SKM-1 treated with dmso at 0.1 percent for 144 hours (cell line): ENCODE results near the gene HOXA2.

Experiments
- DNase-seq: peaks from one replicate; lab custom pipeline; 2025; ENCODE audit not compliant: unreplicated experiment; lab: John Stamatoyannopoulos, UW

The HOXA2 gene

GRCh38 chr7:27112955-27113949 is 10.8 kb upstream of the HOXA2 start:
- no peak for DNase-seq

GRCh38 chr7:27112361-27112760 is 9.9 kb upstream of the HOXA2 start:
- DNase-seq = no peak

- no peak for DNase-seq
Observed at GRCh38 chr7:27111751-27112277, 9.3 kb upstream of the HOXA2 start.

- DNase-seq = no peak
Observed at GRCh38 chr7:27111042-27111750, 8.7 kb upstream of the HOXA2 start.

GRCh38 chr7:27110186-27111031 is 7.9 kb upstream of the HOXA2 start:
- no peak for DNase-seq

- no peak for DNase-seq
Observed at GRCh38 chr7:27109466-27110185, 7.1 kb upstream of the HOXA2 start.

GRCh38 chr7:27108390-27109127 is 6.1 kb upstream of the HOXA2 start:
- DNase-seq = no peak

- no peak for DNase-seq
Observed at GRCh38 chr7:27107391-27108381, 5.2 kb upstream of the HOXA2 start.

- DNase-seq = no peak
Observed at GRCh38 chr7:27106901-27107240, 4.4 kb upstream of the HOXA2 start.

GRCh38 chr7:27106181-27106900 is 3.9 kb upstream of the HOXA2 start:
- no peak for DNase-seq

- DNase-seq = no peak
Observed at GRCh38 chr7:27105301-27106031, 3.0 kb upstream of the HOXA2 start.

GRCh38 chr7:27104341-27105058 is 2.0 kb upstream of the HOXA2 start:
- no peak for DNase-seq

GRCh38 chr7:27103489-27104226 is 1.2 kb upstream of the HOXA2 start:
- no peak for DNase-seq

- DNase-seq = no peak
Observed at GRCh38 chr7:27101957-27102580, 414 bp downstream of the HOXA2 start.

GRCh38 chr7:27101171-27101956 is 1.1 kb downstream of the HOXA2 start:
- no peak for DNase-seq
